ES-I3 (cell line): ENCODE measurements around the gene B3GALT2.
"Not testable (repeated sequence)": the region's sequence is repeated elsewhere in the genome, so short reads cannot be mapped to it uniquely, and the experiment has no call there.

Experiments used
- H3K36me3 ChIP-seq: 2 replicates; pipeline ENCODE4 v1.6.1; 2013; ENCODE audit warnings: mild to moderate bottlenecking, low read length, control low read depth, moderate library complexity; ENCODE audit not compliant: insufficient read depth
- H3K4me1 ChIP-seq: 2 replicates; pipeline ENCODE4 v1.6.1; 2013; ENCODE audit warnings: mild to moderate bottlenecking, control low read depth, low read length; ENCODE audit not compliant: insufficient read depth
- H3K9ac ChIP-seq: 2 replicates; pipeline ENCODE4 v1.6.1; 2013; ENCODE audit warnings: low read depth, mild to moderate bottlenecking, low read length, moderate library complexity
- H3K9me3 ChIP-seq: 2 replicates; pipeline ENCODE4 v1.6.1; 2013; ENCODE audit warnings: mild to moderate bottlenecking, low read length, moderate library complexity; ENCODE audit not compliant: control insufficient read depth, insufficient read depth

Gene B3GALT2

GRCh38 chr1:193185901-193186731 is at the start of gene B3GALT2:
Gene B3GALT2 (minus strand): TSS chr1:193186613. CDS start chr1:193181562, 5,051 bp downstream.
- H3K4me1 ChIP-seq = peaks cover 15% of the 10 kb centered on the region

GRCh38 chr1:193234530-193234929 is 48.1 kb upstream of the B3GALT2 start:
- Histone ChIP-seq H3K36me3 (no peaks in the 10 kb centered on the region; the same call in 1 of the 2 replicates), H3K9ac (no peak overlapping the region), H3K4me1 (no peaks in the 10 kb centered on the region), H3K9me3 (no peaks in the 10 kb centered on the region)

More at GRCh38 chr1:193185901-193186731, at the start of gene B3GALT2:
- no peaks in the 10 kb centered on the region for H3K36me3 ChIP-seq
- H3K9ac ChIP-seq = no peak within 1 kb of the TSS
- no peaks in the 10 kb centered on the region for H3K9me3 ChIP-seq

GRCh38 chr1:193231146-193231545 is 44.7 kb upstream of the B3GALT2 start:
- H3K36me3 ChIP-seq, H3K4me1 ChIP-seq, H3K9ac ChIP-seq, H3K9me3 ChIP-seq: not testable (repeated sequence)

GRCh38 chr1:193229136-193229535 is 42.7 kb upstream of the B3GALT2 start:
- no peak overlapping the region for H3K9ac ChIP-seq
- no peaks in the 10 kb centered on the region for H3K9me3 ChIP-seq
- no peaks in the 10 kb centered on the region for H3K4me1 ChIP-seq
- H3K36me3 ChIP-seq = no peaks in the 10 kb centered on the region

GRCh38 chr1:193222056-193222615 is 35.7 kb upstream of the B3GALT2 start:
- Histone ChIP-seq H3K9ac (no peak overlapping the region), H3K36me3 (no peaks in the 10 kb centered on the region), H3K9me3 (no peaks in the 10 kb centered on the region), H3K4me1 (peaks cover 5% of the 10 kb centered on the region; the same call in 1 of the 2 replicates)

- peaks cover 7% of the 10 kb centered on the region; the same call in 1 of the 2 replicates for H3K4me1 ChIP-seq
- H3K36me3 ChIP-seq = no peaks in the 10 kb centered on the region
- H3K9me3 ChIP-seq = no peaks in the 10 kb centered on the region
- no peak overlapping the region for H3K9ac ChIP-seq
Observed at GRCh38 chr1:193221651-193222050, 35.2 kb upstream of the B3GALT2 start.

- Histone ChIP-seq H3K9me3 (no peaks in the 10 kb centered on the region), H3K4me1 (peaks cover 9% of the 10 kb centered on the region; the same call in 1 of the 2 replicates), H3K36me3 (no peaks in the 10 kb centered on the region), H3K9ac (no peak overlapping the region)
Observed at GRCh38 chr1:193219391-193219790, 33.0 kb upstream of the B3GALT2 start.

- Histone ChIP-seq H3K36me3 (no peaks in the 10 kb centered on the region), H3K4me1 (peaks cover 9% of the 10 kb centered on the region; the same call in 1 of the 2 replicates), H3K9me3 (no peaks in the 10 kb centered on the region)
Observed at GRCh38 chr1:193216920-193217319, 30.5 kb upstream of the B3GALT2 start.

GRCh38 chr1:193213998-193214397 is 27.6 kb upstream of the B3GALT2 start:
- peaks cover 4% of the 10 kb centered on the region; the same call in 1 of the 2 replicates for H3K4me1 ChIP-seq
- H3K9ac ChIP-seq = no peak overlapping the region
- no peaks in the 10 kb centered on the region for H3K36me3 ChIP-seq
- no peaks in the 10 kb centered on the region for H3K9me3 ChIP-seq

More at GRCh38 chr1:193216920-193217319, 30.5 kb upstream of the B3GALT2 start:
- H3K9ac ChIP-seq = no peak overlapping the region

GRCh38 chr1:193212637-193213036 is 26.2 kb upstream of the B3GALT2 start:
- H3K9me3 ChIP-seq = no peaks in the 10 kb centered on the region
- H3K4me1 ChIP-seq = peaks cover 4% of the 10 kb centered on the region; the same call in 1 of the 2 replicates
- no peaks in the 10 kb centered on the region for H3K36me3 ChIP-seq
- H3K9ac ChIP-seq = no peak overlapping the region

- H3K9me3 ChIP-seq = peaks cover 3% of the 10 kb centered on the region; the same call in 1 of the 2 replicates
- no peaks in the 10 kb centered on the region for H3K36me3 ChIP-seq
- no peak overlapping the region for H3K9ac ChIP-seq
- H3K4me1 ChIP-seq = peaks cover under 1% of the 10 kb centered on the region; the same call in 1 of the 2 replicates
Observed at GRCh38 chr1:193211539-193211938, 25.1 kb upstream of the B3GALT2 start.

GRCh38 chr1:193210996-193211395 is 24.6 kb upstream of the B3GALT2 start:
- Histone ChIP-seq H3K36me3 (no peaks in the 10 kb centered on the region), H3K9me3 (peaks cover 4% of the 10 kb centered on the region; the same call in 1 of the 2 replicates), H3K4me1 (no peaks in the 10 kb centered on the region), H3K9ac (no peak overlapping the region)

GRCh38 chr1:193201021-193201420 is 14.6 kb upstream of the B3GALT2 start:
- no peaks in the 10 kb centered on the region; the same call in 1 of the 2 replicates for H3K9me3 ChIP-seq
- H3K36me3 ChIP-seq = no peaks in the 10 kb centered on the region
- no peak overlapping the region for H3K9ac ChIP-seq
- H3K4me1 ChIP-seq = no peaks in the 10 kb centered on the region

- H3K9ac ChIP-seq = no peak overlapping the region
- no peaks in the 10 kb centered on the region for H3K9me3 ChIP-seq
- no peaks in the 10 kb centered on the region for H3K36me3 ChIP-seq
- H3K4me1 ChIP-seq = no peaks in the 10 kb centered on the region
Observed at GRCh38 chr1:193199940-193200339, 13.5 kb upstream of the B3GALT2 start.

- Histone ChIP-seq H3K9me3 (no peaks in the 10 kb centered on the region), H3K36me3 (no peaks in the 10 kb centered on the region), H3K9ac (no peak overlapping the region), H3K4me1 (no peaks in the 10 kb centered on the region)
Observed at GRCh38 chr1:193192586-193192985, 6.2 kb upstream of the B3GALT2 start.
